ENCODE data around the gene CERS1.

CERS1 gene

GRCh38 chr19:18931316-18932162 is 35.6 kb upstream of the CERS1 start:
- TF ChIP-seq CTCF (IDR thresholded peaks at IDR 0.05; ENCODE audit: control insufficient read depth, insufficient read depth, low read depth, low read length, missing control alignments): no peak
- DNase-seq (ENCODE audit: low read depth): no peak
- H3K4me3 ChIP-seq (ENCODE audit: control insufficient read depth, low read depth, low read length): no peak overlapping the region

GRCh38 chr19:18929311-18929710 is 33.4 kb upstream of the CERS1 start:
- no peak overlapping the region for H3K4me3 ChIP-seq (ENCODE audit: control insufficient read depth, low read depth, low read length)
- TF ChIP-seq CTCF (IDR thresholded peaks at IDR 0.05; ENCODE audit: control insufficient read depth, insufficient read depth, low read depth, low read length, missing control alignments): no peak
- DNase-seq (ENCODE audit: low read depth): no peak

- no peak for DNase-seq (ENCODE audit: low read depth)
- H3K4me3 ChIP-seq (ENCODE audit: control insufficient read depth, low read depth, low read length): no peak overlapping the region
- TF ChIP-seq CTCF (IDR thresholded peaks at IDR 0.05; ENCODE audit: control insufficient read depth, insufficient read depth, low read depth, low read length, missing control alignments): no peak
These were observed 32.3 kb upstream of the CERS1 start for GRCh38 chr19:18928018-18928805.

- no peak for TF ChIP-seq CTCF (IDR thresholded peaks at IDR 0.05; ENCODE audit: control insufficient read depth, insufficient read depth, low read depth, low read length, missing control alignments)
- DNase-seq (ENCODE audit: low read depth): no peak
- H3K4me3 ChIP-seq (ENCODE audit: control insufficient read depth, low read depth, low read length): no peak overlapping the region
These were observed 28.8 kb upstream of the CERS1 start for GRCh38 chr19:18924684-18925213.

GRCh38 chr19:18922228-18922985 is 26.4 kb upstream of the CERS1 start:
- no peak for DNase-seq (ENCODE audit: low read depth)
- no peak overlapping the region for H3K4me3 ChIP-seq (ENCODE audit: control insufficient read depth, low read depth, low read length)
- no peak for TF ChIP-seq CTCF (IDR thresholded peaks at IDR 0.05; ENCODE audit: control insufficient read depth, insufficient read depth, low read depth, low read length, missing control alignments)

GRCh38 chr19:18921593-18921992 is 25.6 kb upstream of the CERS1 start:
- TF ChIP-seq CTCF (IDR thresholded peaks at IDR 0.05; ENCODE audit: control insufficient read depth, insufficient read depth, low read depth, low read length, missing control alignments): no peak
- no peak overlapping the region for H3K4me3 ChIP-seq (ENCODE audit: control insufficient read depth, low read depth, low read length)
- no peak for DNase-seq (ENCODE audit: low read depth)
